Head of caudate nucleus (tissue), 42 donors: Measurements from ENCODE around the gene PTPN2.

Source experiments
- DNase-seq, 42 donors: peaks; one replicate each; pipeline versions ENCODE4 v3.0.0 to v3.0.0-alpha.2; 2020 to 2021; ENCODE audit warnings: mixed read lengths in 7 of 42
- intact Hi-C: fragments of 100-400 bp; cut with DNase I; formaldehyde crosslinking; loops from one replicate; pipeline ENCODE4 v1.15.0; 2022

Gene PTPN2

DNA sequence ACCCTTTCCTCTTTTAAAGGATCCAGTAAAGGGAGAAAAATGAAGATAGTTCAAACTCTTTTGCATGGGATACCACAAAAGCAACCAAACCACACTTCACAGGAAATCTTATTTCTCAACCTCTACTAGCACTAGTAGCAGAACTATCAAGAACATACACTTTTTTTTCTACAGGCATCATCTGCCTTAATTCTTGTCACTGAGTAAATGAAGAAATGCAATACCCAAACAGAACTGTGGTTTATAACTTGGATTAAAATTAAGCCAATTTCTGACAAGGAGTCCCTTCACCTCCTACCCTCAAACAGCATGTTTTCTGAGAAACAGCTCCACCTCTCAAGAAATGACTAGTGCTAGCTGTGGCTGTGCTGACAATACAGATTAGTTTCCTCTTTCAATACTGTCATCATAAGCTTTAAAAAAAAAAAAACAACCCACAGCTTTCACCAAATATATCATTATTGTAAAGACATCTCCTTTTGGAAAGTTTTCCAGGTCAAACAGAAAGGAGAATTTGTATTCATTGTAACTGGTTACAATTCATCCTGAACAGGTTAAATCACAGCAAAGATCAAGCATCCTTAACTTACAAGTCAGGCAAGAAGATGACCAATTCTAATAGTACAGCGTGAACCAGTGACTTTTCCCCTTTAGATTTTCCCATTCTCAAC is 44.4 kb downstream of the PTPN2 start:
- no peak for DNase-seq
- intact Hi-C loops: no loop called here

DNA sequence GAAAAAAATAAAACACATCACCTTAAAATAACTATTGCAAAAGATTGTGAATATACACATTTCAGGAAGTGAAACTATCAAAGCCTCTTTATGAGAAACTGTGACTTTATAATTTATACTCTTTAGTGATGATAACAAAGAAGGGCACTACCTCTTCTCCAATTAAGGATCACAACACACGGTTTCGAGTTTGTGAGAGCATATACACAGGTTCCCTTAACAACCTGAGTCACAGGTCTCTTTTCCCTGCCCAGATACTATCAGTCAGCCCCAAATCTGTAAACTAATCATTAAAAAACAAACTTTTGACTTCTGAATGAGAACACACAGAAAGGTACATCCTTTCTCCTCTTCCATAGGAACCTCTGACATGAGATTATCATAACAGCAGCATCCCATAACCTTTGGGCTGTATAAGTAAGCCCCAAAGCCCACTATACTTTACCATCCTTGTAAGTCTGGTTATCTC is 44.9 kb downstream of the PTPN2 start:
- intact Hi-C loops: no loop called here
- no peak for DNase-seq

DNA sequence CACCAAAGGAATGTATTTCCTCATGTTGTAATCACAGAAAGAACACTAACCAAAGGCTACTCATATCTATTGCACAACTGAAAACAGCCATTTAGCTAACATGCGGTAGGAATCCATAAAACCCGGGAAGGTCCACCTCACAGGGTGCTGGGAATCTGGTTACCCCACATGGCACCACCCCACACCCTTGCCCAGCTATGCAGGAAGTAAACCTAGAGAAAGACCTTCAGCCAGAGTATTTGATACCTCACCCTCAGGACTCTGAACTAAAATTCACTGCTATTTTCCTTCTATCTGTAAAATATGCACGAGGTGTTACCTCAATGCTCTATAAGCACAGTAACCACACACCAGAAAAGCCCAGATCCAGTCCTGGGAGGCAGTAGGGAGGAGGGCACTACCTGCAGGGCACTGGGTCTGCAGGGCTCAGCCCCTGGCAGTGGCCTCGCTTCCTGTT is 45.8 kb downstream of the PTPN2 start:
- intact Hi-C loops: no loop called here
- DNase-seq: peak in 4 of 42 donors; percentile 16 to 51 (median 24)

DNA sequence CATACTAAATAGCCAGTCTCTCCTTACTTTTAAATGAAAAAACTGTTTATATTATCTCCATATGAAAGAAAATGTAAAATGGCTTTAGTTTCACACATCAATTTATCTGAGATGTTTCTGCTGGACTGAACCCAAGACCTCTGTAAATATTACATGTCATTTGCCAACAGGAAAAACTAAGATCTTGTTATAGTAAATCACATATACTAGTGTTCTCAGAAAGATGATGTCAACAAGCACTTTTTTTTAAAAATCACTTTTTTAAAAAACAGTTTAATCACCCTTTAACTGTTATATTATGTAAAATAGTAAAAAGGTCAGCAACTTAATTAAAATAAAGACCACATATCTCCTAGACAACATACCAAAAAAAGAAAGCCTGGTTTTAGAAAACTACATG is 46.3 kb downstream of the PTPN2 start:
- intact Hi-C loops: no loop called here
- no peak for DNase-seq

DNA sequence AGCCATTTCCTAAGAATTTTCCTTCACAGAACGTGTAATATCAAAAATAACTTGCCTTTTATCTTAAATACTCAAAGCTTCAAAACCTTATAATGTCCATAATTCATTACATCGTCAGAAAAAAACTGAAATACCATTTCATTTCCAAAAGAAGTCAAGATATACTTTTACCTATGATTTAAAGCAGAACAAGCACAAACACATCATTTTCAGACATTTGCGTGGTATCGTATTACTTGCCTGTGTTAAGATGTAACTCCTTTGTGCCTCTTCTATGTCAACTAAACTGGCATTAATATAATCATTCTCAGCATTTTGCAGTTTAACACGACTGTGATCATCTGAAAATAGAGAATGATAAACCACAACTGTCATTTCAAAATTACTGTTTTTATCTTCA is 47.5 kb downstream of the PTPN2 start:
- no peak for DNase-seq
- intact Hi-C loops: no loop called here

DNA sequence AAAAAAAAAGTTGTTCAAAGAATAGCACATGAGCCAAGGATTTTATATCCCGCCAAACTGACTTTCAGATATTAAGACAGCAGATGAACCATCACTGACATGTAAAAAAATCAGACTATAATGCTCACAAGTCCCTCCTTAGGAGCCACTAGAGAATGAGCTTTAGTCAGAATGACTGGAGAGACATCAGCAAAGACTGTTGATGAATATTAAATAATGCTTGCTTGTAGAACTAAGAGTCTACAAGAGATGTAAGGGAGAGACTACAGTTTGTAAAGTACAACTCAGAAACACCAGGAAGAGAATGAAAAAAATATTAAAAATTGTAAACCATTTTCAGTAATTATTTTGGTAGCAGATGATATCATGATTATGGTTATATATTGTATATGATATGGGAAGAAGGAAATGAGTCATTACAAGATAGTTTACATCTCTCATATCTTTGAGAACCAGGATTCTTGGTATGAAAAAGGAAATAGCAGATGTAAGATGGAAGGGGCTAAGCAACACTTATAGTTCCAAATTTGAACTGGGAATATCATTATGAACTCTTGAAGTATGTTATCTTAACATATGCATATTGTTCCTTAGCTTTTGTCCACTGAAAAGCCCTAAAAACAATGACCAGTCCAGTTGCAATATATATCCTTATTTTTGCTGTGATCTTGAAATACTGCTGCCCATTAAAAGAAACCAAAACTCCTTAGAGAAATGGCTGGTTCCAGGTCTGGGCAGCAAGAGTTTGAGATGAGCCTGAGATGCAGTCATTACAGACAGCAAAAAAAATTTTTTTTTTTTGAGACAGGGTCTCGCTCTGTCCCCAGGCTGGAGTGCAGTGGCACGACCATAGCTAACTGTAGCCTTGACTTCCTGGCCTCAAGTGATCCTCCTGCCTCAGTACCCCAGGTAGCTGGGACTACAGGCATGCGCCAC is 55.7 kb downstream of the PTPN2 start:
- intact Hi-C loops: loop anchor here (10.0 kb wide), 2 partner anchors 54 to 56 kb away; partner anchors contain the start of gene PTPN2
- no peak for DNase-seq

DNA sequence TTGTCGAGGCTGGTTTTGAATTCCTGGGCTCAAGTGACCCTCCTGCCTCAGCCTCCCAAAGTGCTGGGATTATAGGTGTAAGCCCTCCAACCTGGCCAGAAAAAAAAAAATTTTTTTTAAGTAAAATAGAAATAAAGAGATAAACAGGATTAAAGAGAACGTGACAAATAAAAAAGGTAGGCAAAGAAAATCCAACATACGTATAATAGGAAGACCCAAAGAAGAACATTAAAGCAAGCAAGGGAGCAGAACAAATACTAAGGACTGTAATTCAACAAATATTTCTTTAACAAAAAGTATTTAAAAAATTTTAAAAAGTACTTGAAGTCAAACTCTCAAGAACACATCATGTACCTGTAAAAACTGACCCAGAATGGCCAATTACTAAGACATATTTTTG is 56.4 kb downstream of the PTPN2 start:
- intact Hi-C loops: loop anchor here (10.0 kb wide), 2 partner anchors 53 to 57 kb away; partner anchors contain the start of gene PTPN2

DNA sequence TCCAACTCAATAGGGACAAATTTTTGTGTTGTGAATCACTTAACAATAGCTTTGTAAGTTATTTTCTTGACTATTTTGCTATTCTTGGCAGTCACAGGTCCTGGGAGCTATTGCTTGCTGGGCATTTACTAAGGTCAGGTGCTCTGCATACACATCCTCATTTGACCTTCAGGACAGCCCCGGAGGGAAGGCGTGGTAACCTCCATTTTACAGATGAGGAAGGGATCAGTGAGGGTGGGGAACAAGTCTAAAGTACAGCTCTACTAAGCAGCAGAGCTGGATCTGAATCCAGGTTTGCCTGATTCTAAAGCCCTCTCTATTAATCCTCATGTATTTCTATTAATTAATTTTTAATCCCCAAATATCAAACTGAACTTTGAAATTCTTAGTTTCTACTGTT is 58.8 kb downstream of the PTPN2 start:
- intact Hi-C loops: loop anchor here (10.0 kb wide), 2 partner anchors 50 to 60 kb away; partner anchors contain the start of gene PTPN2
- DNase-seq: no peak

More for the DNA sequence above, 56.4 kb downstream of the PTPN2 start:
- DNase-seq: no peak

DNA sequence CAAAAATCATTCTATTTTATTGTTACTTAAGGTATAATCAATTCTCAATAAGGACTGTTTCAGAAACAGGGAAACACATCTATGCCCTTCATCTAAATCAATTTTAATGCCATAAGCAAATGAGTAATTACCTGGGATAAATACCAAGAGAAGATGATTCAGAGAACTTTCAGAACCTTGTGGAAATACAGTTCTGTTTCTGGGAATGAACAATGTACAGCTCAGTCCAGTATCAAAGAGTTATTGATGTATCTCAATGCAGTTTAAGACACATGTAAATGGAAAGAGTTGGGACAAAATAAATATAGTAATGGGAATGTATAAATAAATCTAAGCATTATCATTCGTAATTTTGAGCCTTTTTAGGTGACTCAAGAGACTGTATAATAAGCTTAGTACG is 60.1 kb downstream of the PTPN2 start:
- intact Hi-C loops: loop anchor here (10.0 kb wide), 2 partner anchors 49 to 61 kb away; partner anchors contain the start of gene PTPN2
- no peak for DNase-seq

DNA sequence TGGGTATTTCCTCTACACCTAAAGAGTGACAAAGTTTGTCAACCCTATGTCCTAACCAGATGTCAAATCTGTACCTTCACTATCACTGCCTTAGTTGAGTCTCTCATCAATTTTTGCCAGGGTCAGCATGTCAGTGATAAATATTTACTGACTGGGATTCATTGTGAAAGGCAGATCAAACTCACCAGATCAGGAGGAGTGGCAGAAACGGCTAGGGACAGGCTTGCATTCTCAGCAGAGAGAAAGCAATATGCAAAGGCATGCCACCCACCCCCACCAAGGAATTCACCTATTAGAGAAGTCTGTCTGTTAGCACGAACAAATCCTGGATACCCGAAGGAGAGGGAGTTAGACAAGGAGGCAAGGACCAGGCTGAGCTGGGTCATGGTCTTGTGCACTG is 62.6 kb downstream of the PTPN2 start:
- DNase-seq: no peak
- intact Hi-C loops: loop anchor here (10.0 kb wide), 2 partner anchors 47 to 63 kb away; partner anchors contain the start of gene PTPN2

DNA sequence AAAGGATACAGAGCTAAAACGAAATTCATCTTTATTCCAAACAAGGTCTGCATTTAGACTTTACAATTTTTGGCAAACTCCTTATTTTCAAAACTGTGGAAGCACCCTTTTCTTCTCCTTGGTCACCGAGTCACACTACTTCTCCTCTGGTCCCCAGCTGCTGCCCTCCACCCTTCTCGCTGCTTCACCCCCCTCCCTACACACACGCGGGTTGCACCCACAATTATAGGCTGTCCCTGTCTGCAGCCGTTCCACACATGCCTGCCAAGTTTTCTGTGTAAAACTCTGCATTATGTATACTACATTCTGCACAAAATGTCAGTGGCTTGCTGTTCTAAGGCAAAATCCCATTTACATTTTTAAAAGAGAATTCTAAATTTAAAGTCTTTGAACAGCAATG is 63.5 kb downstream of the PTPN2 start:
- DNase-seq: peak in 26 of 42 donors; percentile 14 to 70 (median 34)
- intact Hi-C loops: loop anchor here (10.0 kb wide), 2 partner anchors 46 to 64 kb away; partner anchors contain the start of gene PTPN2

DNA sequence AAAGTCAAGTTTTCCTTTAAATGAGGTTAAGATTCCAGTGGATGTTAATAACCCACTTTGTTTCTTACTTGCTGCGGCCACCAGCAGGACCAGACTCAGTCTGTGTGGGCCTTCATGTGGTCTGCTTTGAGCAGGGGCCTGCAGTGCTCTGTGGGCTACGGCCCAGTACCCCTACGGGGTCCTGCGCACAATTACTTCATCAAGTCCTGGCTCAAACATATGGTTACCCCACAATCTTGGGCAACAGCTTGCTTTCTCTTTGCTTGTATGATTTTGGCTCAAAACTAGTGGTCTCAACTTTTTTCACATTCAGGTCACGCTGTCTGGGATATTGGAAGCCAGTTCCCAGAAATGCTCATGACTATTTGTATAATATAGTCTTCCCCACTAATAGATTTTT is 64.2 kb downstream of the PTPN2 start:
- intact Hi-C loops: loop anchor here (10.0 kb wide), 2 partner anchors 45 to 65 kb away; partner anchors contain the start of gene PTPN2

DNA sequence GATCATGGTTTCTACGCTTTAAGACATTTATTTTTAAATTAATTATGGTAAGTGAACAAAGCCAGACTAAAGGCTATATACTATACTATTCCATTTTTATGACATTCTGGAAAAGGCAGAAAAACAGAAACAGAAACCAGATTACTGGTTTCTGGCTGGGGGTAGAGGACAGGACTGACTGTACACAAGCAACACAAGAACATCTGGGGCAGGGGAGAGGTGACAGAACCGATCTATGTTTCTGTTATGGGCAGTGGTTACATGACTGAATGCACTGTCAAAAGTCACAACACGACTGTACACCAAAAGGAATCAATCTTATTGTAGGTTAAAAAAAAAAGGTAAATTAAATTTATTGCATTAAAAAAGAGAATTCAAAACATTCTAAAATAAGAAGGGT is 64.7 kb downstream of the PTPN2 start:
- no peak for DNase-seq

More for the DNA sequence above, 64.2 kb downstream of the PTPN2 start:
- DNase-seq: no peak

DNA sequence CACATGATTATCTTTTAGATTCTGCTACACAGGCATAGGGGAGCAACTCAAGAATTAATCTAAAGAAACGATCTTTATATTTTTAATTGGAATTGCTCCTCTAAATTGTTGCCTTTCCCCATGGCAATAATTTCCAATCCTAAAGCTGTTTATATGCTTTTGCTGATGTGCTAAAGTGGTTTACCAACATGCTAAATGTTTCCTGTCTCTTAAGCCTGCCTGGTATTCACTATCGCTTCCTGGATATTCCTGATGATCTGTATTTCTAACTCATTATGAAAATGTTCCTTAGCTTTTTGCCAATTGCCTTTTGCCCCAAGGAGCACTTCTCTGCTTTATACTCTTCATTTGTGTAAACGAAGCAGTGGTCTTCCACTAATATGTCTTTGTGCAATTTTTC is 65.8 kb downstream of the PTPN2 start:
- intact Hi-C loops: no loop called here
- DNase-seq: no peak

More for the DNA sequence above, 64.7 kb downstream of the PTPN2 start:
- intact Hi-C loops: no loop called here

DNA sequence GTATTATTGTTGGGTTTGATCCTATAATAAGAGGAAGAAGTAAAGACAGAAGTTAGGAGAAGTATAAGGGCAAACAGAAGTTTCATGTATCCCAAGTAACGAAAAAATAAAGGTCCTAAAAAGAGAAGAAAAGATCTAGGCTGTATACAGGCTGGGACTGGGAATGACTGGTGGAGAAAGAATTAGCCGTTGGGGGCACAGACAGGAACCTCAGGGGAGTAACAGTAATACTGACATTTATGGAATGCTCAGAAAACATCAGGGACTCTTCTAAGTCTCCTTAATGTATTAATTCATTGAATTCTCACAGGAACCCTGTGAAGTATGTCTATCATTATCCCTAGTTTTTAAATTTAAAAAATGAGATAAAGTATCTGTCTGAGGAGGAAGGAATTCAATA is 67.6 kb downstream of the PTPN2 start:
- DNase-seq: no peak
- intact Hi-C loops: no loop called here

DNA sequence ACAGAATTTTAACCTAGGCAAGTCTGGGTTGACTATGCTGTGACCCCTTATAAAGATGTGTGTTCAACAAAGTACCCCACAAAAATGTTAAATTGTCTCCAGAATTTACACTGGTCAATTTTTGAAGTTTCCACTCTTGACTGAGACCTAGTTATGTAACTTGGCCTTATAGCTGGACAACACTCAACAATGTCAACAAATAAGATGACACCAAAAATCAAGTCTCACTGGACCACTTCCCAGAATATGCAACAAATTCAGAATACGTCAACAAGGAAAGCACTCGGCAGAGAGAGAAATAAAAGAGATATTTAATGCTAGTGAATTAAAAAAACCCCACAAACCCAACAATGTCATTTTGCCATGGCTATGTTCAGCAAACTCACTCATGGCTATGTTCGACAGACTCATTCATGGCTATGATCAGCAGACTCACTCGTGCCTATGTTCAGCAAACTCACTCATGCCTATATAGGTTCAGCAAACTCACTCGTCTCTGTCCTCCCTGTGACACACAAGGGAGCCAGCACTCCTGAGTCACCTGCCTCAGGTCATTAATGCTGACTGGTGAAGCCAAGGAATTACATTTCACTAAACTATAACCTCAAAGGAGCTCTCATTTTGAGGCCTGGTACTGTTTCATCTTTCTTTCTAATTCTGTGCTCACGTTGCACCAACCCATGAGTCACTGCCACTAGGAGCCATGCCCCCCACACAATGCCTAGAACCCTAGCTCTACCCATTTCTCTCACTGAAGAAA is 72.7 kb downstream of the PTPN2 start:
- intact Hi-C loops: no loop called here
- DNase-seq: peak in 4 of 42 donors; percentile 7 to 29 (median 20)

DNA sequence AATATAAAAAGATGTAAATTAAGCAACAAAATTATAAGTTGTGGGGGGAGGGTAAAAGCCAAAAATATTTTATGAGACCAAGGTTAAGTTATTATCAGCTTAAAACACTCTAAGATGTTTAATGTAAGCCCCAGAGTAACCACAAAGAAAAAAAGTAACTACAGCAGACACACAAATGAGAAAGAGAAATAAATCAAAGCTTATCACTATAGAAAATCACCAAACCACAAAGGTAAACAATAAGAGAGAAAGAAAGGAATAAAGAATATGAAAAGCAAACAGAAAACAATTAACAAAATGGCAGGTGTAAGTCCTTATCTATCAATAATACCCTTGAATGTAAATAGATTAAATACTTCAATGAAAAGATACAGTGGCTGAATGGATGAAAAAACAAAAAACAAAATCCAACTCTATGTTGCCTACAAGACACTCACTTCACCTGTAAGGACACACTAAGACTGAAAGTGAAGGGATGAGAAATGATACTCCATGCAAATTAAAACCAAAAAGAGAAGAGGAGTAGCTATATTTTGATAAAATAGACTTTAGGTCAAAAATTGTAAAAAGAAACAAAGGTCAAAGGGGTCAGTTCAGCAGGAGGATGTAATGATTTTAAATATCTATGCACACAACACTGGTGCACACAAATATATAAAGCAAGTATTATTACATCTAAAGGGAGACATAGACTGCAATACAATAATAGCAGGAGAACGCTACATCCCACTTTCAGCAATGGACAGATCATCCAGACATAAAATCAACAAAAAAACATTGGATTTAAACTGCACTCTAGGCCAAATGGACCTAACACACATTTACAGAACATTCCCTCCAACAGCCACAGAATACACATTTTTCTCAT is 80.7 kb downstream of the PTPN2 start:
- intact Hi-C loops: no loop called here

DNA sequence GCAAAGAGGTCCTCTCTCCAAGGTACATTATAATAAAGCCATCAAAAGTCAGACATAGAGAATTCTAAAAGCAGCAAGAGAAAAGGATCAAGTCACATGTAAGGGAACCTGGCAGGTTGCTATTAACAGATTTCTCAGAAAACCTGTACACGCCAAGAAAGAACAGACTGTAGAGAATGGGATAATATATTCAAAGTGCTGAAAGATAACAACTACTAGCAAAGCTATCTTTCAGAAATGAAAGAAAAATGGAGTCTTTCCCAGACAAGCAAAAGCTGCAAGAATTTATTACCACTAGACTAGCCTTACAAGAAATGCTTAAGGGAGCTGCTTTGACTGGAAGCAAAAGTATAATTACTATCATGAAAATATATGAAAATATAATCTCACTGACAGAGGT is 81.5 kb downstream of the PTPN2 start:
- no peak for DNase-seq
- intact Hi-C loops: no loop called here

More for the DNA sequence above, 80.7 kb downstream of the PTPN2 start:
- DNase-seq: no peak
